Kidney epithelial cell (primary cell): Measurements from ENCODE around the gene TMEM232. TPM values are rescaled to one million over a fixed set of nuclear protein-coding genes. Genes with fewer than 3 reads are reported as not detected.

Experiments
- DNase-seq: peaks from one replicate; pipeline ENCODE4 v3.0.0-alpha.2; 2010; ENCODE audit warnings: low read depth
- H3K27me3 ChIP-seq: 2 replicates; pipeline ENCODE4 v1.6.0; 2011; ENCODE audit warnings: low read length; ENCODE audit not compliant: control insufficient read depth, insufficient read depth
- H3K36me3 ChIP-seq: 2 replicates; pipeline ENCODE4 v1.5.1; 2011; ENCODE audit warnings: low read length; ENCODE audit not compliant: control insufficient read depth, insufficient read depth
- H3K4me3 ChIP-seq: 2 replicates; pipeline ENCODE4 v1.5.1; 2011; ENCODE audit warnings: low read depth, mild to moderate bottlenecking, control low read depth, low read length
- total RNA-seq: library from RNA; depleted of rRNA; stranded (reverse); fragments of >200 nt; gene quantifications from 2 replicates; pipeline ENCODE4 v1.2.3, GENCODE V29; 2015
- TF ChIP-seq, protein P1 (sequence below): IDR thresholded peaks from 2 replicates; pipeline ENCODE4 v1.5.1; 2011; ENCODE audit warnings: mild to moderate bottlenecking, moderate library complexity, low read length, control low read depth, inconsistent platforms; ENCODE audit not compliant: insufficient read depth, poor library complexity, severe bottlenecking

Gene TMEM232
- total RNA-seq, 1 donor from 2014 or later, result 10.9 TPM

- no peak overlapping the region for H3K4me3 ChIP-seq
- no peaks in the 10 kb centered on the region for H3K36me3 ChIP-seq
- TF ChIP-seq, protein P1, sequence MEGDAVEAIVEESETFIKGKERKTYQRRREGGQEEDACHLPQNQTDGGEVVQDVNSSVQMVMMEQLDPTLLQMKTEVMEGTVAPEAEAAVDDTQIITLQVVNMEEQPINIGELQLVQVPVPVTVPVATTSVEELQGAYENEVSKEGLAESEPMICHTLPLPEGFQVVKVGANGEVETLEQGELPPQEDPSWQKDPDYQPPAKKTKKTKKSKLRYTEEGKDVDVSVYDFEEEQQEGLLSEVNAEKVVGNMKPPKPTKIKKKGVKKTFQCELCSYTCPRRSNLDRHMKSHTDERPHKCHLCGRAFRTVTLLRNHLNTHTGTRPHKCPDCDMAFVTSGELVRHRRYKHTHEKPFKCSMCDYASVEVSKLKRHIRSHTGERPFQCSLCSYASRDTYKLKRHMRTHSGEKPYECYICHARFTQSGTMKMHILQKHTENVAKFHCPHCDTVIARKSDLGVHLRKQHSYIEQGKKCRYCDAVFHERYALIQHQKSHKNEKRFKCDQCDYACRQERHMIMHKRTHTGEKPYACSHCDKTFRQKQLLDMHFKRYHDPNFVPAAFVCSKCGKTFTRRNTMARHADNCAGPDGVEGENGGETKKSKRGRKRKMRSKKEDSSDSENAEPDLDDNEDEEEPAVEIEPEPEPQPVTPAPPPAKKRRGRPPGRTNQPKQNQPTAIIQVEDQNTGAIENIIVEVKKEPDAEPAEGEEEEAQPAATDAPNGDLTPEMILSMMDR, result no peak
- DNase-seq, result no peak
- H3K27me3 ChIP-seq, result no peaks in the 10 kb centered on the region
These were observed 73.1 kb downstream of the TMEM232 start for GRCh38 chr5:110653231-110653970.

DNA sequence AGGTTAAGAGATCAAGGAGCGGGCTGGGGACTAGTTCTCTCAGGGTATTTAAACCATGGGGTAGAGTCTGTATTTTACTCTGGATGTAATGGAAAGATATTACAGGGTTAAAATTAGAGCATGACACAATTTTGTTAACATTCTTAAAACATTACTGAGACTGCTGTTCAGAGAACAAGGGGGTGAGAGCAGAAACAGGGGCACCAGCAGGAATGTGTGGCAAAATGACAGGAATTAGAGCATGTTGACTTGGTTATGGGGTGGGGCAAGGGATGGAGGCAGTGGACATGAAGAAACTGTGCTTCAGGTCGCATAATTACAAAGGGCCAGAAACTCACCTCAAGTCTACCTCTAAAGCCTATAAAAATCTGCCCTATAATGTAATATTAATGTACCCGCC is 75.0 kb downstream of the TMEM232 start:
- Histone ChIP-seq H3K36me3 (no peaks in the 10 kb centered on the region), H3K27me3 (no peaks in the 10 kb centered on the region), H3K4me3 (no peak overlapping the region)
- DNase-seq, result no peak
- TF ChIP-seq, protein P1, result no peak

GRCh38 chr5:110644357-110644756 is 82.1 kb downstream of the TMEM232 start:
- no peak overlapping the region for H3K4me3 ChIP-seq
- H3K36me3 ChIP-seq, result no peaks in the 10 kb centered on the region
- no peak for DNase-seq
- TF ChIP-seq, protein P1, result no peak
- no peaks in the 10 kb centered on the region for H3K27me3 ChIP-seq

DNA sequence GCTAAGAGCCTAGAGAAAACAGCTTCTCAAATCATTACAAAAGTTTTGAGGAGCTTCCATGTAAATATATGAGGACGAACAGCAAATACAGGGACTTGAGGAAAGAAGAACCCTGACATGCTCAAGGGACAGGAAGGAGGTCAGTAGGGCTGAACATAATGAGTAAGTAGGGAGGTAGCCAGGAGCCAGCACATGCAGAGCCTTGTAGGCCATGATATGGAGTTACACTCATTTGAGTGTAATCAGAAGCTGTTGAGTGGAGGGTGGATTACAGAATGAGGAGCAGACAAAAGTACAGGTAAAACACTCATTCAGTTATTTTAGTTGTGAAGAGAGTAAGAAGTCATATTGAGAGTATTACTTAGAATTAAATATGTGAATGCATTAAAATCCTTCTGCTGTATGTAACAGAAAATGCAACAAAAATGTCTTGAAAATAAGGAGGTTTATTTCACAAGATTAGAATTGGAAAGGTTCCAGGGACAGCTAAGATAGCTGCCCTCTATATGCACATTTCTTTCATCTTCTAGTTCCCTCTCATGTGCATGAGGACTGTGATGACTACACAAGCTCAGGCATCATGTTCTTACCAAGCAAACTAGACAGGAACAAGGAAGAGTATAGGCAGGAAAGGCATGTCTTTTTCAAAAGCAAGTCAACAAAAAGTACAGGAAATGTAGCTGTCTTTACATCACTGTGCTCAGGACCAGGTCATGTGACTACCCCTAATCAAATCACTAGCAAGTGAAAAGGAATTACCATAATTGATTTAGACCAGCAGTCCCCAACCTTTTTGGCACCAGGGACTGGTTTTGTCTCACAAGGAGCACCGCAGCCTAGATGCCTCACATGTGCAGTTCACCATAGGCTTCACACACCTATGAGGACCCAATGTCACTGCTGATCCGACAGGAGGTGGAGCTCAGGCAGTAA is 87.2 kb downstream of the TMEM232 start:
- no peak for DNase-seq
- TF ChIP-seq, protein P1, result no peak
- Histone ChIP-seq H3K27me3 (no peaks in the 10 kb centered on the region), H3K4me3 (no peak overlapping the region), H3K36me3 (no peaks in the 10 kb centered on the region)

DNA sequence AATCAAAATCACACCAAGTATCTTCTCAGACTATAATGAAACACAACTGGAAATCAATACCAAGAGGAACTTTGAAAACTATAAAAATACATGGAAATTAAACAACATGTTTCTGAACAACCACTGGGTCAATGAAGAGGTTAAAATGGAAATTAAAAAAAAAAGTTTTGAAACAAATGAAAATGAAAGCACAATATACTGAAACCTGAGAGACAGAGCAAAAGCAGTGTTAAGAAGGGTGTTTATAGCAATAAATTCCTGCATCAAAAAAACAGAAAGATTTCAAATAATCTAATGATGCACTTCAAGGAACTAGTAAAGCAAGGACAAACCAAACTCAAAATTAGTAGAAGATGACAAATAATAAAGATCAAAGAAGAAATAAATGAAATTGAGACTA is 92.0 kb downstream of the TMEM232 start:
- no peaks in the 10 kb centered on the region for H3K27me3 ChIP-seq
- DNase-seq, result no peak
- TF ChIP-seq, protein P1, result no peak
- no peak overlapping the region for H3K4me3 ChIP-seq
- no peaks in the 10 kb centered on the region for H3K36me3 ChIP-seq
